WTC11 (cell line): ENCODE measurements around the gene SBF2.

Experiments used
- FOXP1 ChIP-seq: sonication (generic); formaldehyde crosslinking; IDR thresholded peaks from 2 replicates; pipeline ENCODE4 v1.8.0; 2022; ENCODE audit warnings: missing genetic modification reagents, mild to moderate bottlenecking, moderate library complexity, borderline replicate concordance
- TF ChIP-seq, protein P1 (sequence below): fragments of 200-600 bp; IDR thresholded peaks from 2 replicates; pipeline ENCODE4 v1.8.0; 2022; ENCODE audit warnings: antibody characterized with exemption

DNA sequence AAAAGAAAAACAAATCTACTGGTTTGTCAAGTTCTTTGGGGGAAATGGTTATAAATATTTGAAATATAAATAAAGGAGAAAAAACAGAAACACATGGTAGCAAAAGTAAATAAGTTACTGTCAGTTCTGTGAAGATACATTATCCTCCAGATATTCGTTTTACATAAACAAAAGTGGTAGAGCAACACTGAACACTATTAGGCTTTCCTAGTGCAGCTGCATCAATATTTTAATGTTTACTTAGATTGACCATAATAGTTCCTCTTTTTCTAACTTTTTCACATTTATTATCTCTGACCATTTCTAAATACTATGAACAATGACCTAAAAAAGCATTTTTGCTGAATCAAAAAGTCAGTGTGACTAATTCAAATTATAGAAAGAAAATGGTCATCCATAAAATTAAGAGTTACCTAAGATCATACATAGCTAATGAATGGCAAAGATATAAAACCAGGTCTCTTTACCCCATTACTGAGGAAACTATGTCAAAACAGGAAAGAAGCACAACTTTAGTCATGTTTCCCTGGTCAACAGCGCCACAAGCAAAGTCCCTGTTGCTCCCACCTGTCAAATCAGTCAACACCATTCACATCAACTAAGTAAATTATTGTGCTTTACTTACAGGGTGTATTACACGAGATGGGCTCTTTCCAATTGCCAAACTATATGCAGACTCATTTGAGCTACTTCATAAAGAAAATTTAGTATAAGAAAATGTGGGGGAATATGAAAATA is 38.5 kb downstream of the SBF2 start:
- TF ChIP-seq, protein P1, sequence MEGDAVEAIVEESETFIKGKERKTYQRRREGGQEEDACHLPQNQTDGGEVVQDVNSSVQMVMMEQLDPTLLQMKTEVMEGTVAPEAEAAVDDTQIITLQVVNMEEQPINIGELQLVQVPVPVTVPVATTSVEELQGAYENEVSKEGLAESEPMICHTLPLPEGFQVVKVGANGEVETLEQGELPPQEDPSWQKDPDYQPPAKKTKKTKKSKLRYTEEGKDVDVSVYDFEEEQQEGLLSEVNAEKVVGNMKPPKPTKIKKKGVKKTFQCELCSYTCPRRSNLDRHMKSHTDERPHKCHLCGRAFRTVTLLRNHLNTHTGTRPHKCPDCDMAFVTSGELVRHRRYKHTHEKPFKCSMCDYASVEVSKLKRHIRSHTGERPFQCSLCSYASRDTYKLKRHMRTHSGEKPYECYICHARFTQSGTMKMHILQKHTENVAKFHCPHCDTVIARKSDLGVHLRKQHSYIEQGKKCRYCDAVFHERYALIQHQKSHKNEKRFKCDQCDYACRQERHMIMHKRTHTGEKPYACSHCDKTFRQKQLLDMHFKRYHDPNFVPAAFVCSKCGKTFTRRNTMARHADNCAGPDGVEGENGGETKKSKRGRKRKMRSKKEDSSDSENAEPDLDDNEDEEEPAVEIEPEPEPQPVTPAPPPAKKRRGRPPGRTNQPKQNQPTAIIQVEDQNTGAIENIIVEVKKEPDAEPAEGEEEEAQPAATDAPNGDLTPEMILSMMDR: no peak
- TF ChIP-seq FOXP1 (CRISPR knock-in tag): no peak
